Tongue (tissue), 3 donors: ENCODE data around the gene MYLK2. TPM values are rescaled to one million over a fixed set of nuclear protein-coding genes. Genes with fewer than 3 reads are reported as not detected.

Experiments used
- DNase-seq: peaks from one replicate; pipeline ENCODE4 v3.0.0-alpha.2; 2015
- small RNA-seq: library from RNA; depleted of rRNA; stranded (forward); fragments of <200 nt; gene quantifications from one replicate; pipeline ENCODE3, GENCODE V24; 2014; ENCODE audit warnings: low replicate concordance
- total RNA-seq: library from RNA; depleted of rRNA; stranded (reverse); fragments of >200 nt; gene quantifications from one replicate; pipeline ENCODE4 v1.2.3, GENCODE V29; 2014

The MYLK2 gene
- total RNA-seq, 1 donor from 2014 or later = 55.9 TPM

DNA sequence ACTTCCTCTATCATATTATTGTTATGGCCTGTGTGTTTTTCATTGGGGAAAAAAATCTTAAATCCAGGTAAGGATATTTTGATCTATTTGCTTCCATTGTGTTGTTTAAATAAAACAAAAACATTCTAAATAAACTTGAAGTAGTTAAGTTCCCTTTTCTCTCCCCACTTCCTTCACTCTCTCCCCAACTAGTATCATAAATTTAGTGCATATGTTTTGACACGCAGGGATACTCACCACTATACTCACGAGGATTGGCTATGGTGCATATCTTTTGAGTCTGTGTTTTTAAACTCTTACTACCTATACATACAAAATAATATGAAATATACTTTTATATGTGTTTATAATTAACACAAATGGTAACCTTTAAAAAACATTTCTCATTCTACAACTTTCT is 56.5 kb downstream of the MYLK2 start:
- DNase-seq = no peak

DNA sequence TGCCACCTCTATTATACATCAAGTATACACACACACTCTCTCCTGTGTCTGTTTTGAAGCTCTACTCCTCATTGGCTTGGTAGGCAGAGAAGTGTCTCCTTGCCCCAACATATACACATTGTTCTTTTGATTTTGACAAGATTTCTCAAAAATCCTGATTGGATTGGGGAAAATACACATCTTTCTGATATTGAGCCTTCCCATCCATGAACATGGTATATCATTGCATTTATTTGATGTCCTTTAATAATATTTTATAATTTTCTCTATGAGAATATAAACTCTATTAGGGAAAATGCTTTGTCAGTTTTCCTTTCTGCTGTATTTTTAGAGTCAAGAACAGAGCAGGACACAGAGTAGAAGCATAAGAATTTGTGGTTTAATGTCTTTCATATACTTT is 58.5 kb downstream of the MYLK2 start:
- no peak for DNase-seq

DNA sequence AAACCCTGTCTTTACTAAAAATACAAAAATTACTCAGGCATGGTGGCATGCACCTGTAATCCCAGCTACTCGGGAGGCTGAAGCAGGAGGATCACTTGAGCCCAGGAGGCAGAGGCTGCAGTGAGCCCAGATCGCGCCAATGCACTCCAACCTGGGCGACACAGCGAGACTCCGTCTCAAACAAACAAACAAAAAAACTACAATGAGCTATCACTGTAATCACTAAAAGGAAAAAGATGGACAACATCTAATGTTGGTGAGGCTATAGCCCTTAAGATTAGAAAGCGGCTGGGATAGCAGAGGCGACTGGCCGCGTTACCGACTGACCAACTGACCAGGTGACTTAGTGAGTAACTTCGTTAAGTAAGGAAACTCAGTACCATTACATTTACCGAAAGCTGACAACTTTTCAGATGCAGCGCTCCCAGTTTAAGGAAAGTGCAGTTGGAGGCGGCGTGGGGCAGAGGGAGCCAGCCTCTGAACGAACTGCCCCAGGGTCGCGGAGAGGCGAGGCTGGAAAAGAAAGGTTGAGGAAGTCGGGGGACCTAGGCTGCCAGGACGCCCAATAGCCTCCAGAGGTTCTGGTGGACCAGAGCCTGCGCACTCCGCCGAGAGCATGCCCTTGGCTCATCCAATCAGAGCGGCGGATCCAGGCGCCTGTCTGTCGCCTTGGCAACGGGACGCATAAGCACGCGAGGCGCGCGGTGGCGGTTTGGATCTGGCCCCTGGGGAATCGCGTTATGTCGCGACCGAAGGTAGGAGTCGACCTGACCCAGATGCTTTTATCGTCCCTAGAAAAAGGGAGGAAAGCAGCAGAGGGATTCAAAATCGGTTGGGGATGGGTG is 60.2 kb downstream of the MYLK2 start:
- peak; percentile 93 for DNase-seq

DNA sequence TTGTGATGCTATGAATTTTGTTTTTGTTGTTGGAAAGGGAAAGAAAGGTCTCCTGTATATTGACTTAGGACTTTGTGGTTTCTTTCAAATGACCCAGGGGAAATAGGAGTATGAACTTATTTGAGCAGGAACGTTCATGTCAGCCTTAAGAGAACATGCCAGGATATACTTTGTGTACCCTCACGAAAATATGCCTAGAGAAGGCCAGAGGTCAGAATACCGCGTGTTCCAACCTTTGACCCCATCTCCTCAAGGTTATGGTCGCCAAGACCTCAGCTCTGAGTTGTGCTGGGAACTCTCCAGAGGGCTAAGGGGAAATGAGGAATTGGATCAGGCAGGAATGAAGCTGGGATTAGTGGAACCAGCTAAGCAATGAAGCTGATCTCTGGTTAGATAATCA is 62.8 kb downstream of the MYLK2 start:
- DNase-seq = no peak

DNA sequence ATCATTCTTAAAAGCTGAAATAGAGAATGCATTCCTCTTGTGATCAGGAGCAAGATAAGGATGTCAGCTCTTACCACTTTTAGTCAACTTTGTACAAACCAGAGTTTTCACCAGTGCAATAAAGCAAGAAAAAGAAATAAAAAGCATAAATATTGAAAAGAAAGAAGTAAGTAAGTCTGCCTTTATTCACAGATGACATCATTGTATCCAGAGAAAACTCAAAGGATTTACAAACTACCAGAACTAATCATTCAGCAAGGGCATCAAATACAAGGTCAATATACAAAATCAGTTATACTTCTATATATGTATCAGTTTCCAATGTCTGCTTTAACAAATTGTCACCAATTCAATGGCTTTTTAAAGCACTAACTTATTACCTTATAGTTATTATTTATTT is 64.7 kb downstream of the MYLK2 start:
- DNase-seq = no peak

Small RNA genes lying within 50 kb of the gene (small RNA-seq; reads per million reads assigned to genes)
- gene AL160175.1 = not detected

Other genes with a start within 250 kb of the MYLK2 start
- 94.2 TPM for gene ID1, start 214.1 kb upstream of the MYLK2 start, total RNA-seq
- gene COX4I2, start 181.4 kb upstream of the MYLK2 start, total RNA-seq = 6.3 TPM
- 37.2 TPM for gene BCL2L1, start 96.5 kb upstream of the MYLK2 start, total RNA-seq
- 19.6 TPM for gene TPX2, start 80.1 kb upstream of the MYLK2 start, total RNA-seq
- 3.6 TPM for gene FOXS1, start 26.2 kb downstream of the MYLK2 start, total RNA-seq
- 0.82 TPM for gene DUSP15, start 51.2 kb downstream of the MYLK2 start, total RNA-seq
- 1.0 TPM for gene TTLL9, start 51.3 kb downstream of the MYLK2 start, total RNA-seq
- gene PDRG1, start 132.7 kb downstream of the MYLK2 start, total RNA-seq = 6.5 TPM
- gene XKR7, start 148.8 kb downstream of the MYLK2 start, total RNA-seq = under 0.01 TPM
- 9.7 TPM for gene CCM2L, start 191.1 kb downstream of the MYLK2 start, total RNA-seq
- 3.7 TPM for gene HCK, start 232.9 kb downstream of the MYLK2 start, total RNA-seq